Measurements from ENCODE around the gene SLC8A1.

SLC8A1 gene

GRCh38 chr2:40397765-40398164 is 54.1 kb downstream of the SLC8A1 start:
- peaks cover 24% of the 10 kb centered on the region for H3K79me1 ChIP-seq (ENCODE audit: low read length)
- no peak overlapping the region for H3K4me2 ChIP-seq (ENCODE audit: low read length)
- H2AK5ac ChIP-seq (ENCODE audit: low read length) = no peak overlapping the region
- peak overlapping the region; percentile 20 for H2BK120ac ChIP-seq (ENCODE audit: insufficient read depth, low read length, poor library complexity)
- H2BK5ac ChIP-seq (ENCODE audit: low read depth, low read length, poor library complexity) = peak overlapping the region; percentile 8
- H2AFZ ChIP-seq (ENCODE audit: insufficient read depth, low read length, poor library complexity) = no peak overlapping the region
- WGBS (ENCODE audit: extremely low coverage, insufficient coverage, insufficient read length) = no CpG with 5 or more reads among the region's 1 CpG
- DNase-seq = no peak
- no peak overlapping the region for H3K9ac ChIP-seq (ENCODE audit: low read length)
- no peak overlapping the region for H3K4me3 ChIP-seq (ENCODE audit: low read depth, low read length)
- no peak overlapping the region for H3K14ac ChIP-seq (ENCODE audit: low read length)
- no peaks in the 10 kb centered on the region for H3K36me3 ChIP-seq (ENCODE audit: control insufficient read depth in 1 of 2, insufficient read depth in 2 of 2, low read length in 2 of 2)
- H3K27me3 ChIP-seq (ENCODE audit: insufficient read depth, low read length) = no peaks in the 10 kb centered on the region
- no peaks in the 10 kb centered on the region for H3K79me2 ChIP-seq (ENCODE audit: control insufficient read depth, insufficient read depth, low read length, poor library complexity)
- peaks cover 12 to 24% of the 10 kb centered on the region in 2 experiments for H3K4me1 ChIP-seq (ENCODE audit: control insufficient read depth in 1 of 2, insufficient read depth in 2 of 2, low read length in 2 of 2)
- peak overlapping the region; percentile 32 for H2BK12ac ChIP-seq (ENCODE audit: low read length)
- no peak overlapping the region for H4K12ac ChIP-seq (ENCODE audit: low read depth, low read length)
- no peak overlapping the region for H3K23ac ChIP-seq (ENCODE audit: low read length)
- no peak overlapping the region for H4K8ac ChIP-seq (ENCODE audit: low read depth, low read length)
- H3K4ac ChIP-seq (ENCODE audit: low read depth, low read length) = no peak overlapping the region
- peak overlapping the region; percentile 39 for H4K91ac ChIP-seq (ENCODE audit: low read depth, low read length)
- no peak overlapping the region for H3K18ac ChIP-seq (ENCODE audit: low read length)
- no peaks in the 10 kb centered on the region for H3K9me3 ChIP-seq (ENCODE audit: insufficient read depth, low read depth, low read length)
- H3K27ac ChIP-seq (ENCODE audit: low read depth, low read length) = peak overlapping the region; percentile 21

GRCh38 chr2:40396124-40396523 is 55.8 kb downstream of the SLC8A1 start:
- Histone ChIP-seq H4K12ac (ENCODE audit: low read depth, low read length) (no peak overlapping the region), H4K91ac (ENCODE audit: low read depth, low read length) (no peak overlapping the region), H2AFZ (ENCODE audit: insufficient read depth, low read length, poor library complexity) (no peak overlapping the region), H3K36me3 (ENCODE audit: control insufficient read depth in 1 of 2, insufficient read depth in 2 of 2, low read length in 2 of 2) (no peaks in the 10 kb centered on the region), H3K23ac (ENCODE audit: low read length) (no peak overlapping the region), H3K4ac (ENCODE audit: low read depth, low read length) (no peak overlapping the region), H3K27ac (ENCODE audit: low read depth, low read length) (no peak overlapping the region), H3K27me3 (ENCODE audit: insufficient read depth, low read length) (no peaks in the 10 kb centered on the region), H2BK5ac (ENCODE audit: low read depth, low read length, poor library complexity) (no peak overlapping the region), H3K14ac (ENCODE audit: low read length) (no peak overlapping the region), H3K4me1 (ENCODE audit: control insufficient read depth in 1 of 2, insufficient read depth in 2 of 2, low read length in 2 of 2) (peaks cover 12 to 26% of the 10 kb centered on the region in 2 experiments), H3K18ac (ENCODE audit: low read length) (no peak overlapping the region), H3K9me3 (ENCODE audit: insufficient read depth, low read depth, low read length) (no peaks in the 10 kb centered on the region), H3K4me2 (ENCODE audit: low read length) (no peak overlapping the region), H3K4me3 (ENCODE audit: low read depth, low read length) (no peak overlapping the region), H3K79me2 (ENCODE audit: control insufficient read depth, insufficient read depth, low read length, poor library complexity) (no peaks in the 10 kb centered on the region), H2AK5ac (ENCODE audit: low read length) (no peak overlapping the region), H3K79me1 (ENCODE audit: low read length) (peaks cover 19% of the 10 kb centered on the region), H2BK12ac (ENCODE audit: low read length) (no peak overlapping the region), H2BK120ac (ENCODE audit: insufficient read depth, low read length, poor library complexity) (no peak overlapping the region), H3K9ac (ENCODE audit: low read length) (no peak overlapping the region), H4K8ac (ENCODE audit: low read depth, low read length) (no peak overlapping the region)
- WGBS (ENCODE audit: extremely low coverage, insufficient coverage, insufficient read length) = no CpG with 5 or more reads among the region's 2 CpGs
- no peak for DNase-seq

- no peak overlapping the region for H3K18ac ChIP-seq (ENCODE audit: low read length)
- H3K9me3 ChIP-seq (ENCODE audit: insufficient read depth, low read depth, low read length) = no peaks in the 10 kb centered on the region
- no peaks in the 10 kb centered on the region for H3K27me3 ChIP-seq (ENCODE audit: insufficient read depth, low read length)
- H2AFZ ChIP-seq (ENCODE audit: insufficient read depth, low read length, poor library complexity) = no peak overlapping the region
- H3K9ac ChIP-seq (ENCODE audit: low read length) = no peak overlapping the region
- no peak overlapping the region for H3K4me2 ChIP-seq (ENCODE audit: low read length)
- peak overlapping the region; percentile 87 for H4K12ac ChIP-seq (ENCODE audit: low read depth, low read length)
- peak overlapping the region; percentile 87 for H2BK12ac ChIP-seq (ENCODE audit: low read length)
- peaks cover 16% of the 10 kb centered on the region for H3K79me1 ChIP-seq (ENCODE audit: low read length)
- peak overlapping the region; percentile 75 for H3K27ac ChIP-seq (ENCODE audit: low read depth, low read length)
- peak overlapping the region; percentile 66 for H3K14ac ChIP-seq (ENCODE audit: low read length)
- WGBS (ENCODE audit: extremely low coverage, insufficient coverage, insufficient read length) = no CpG with 5 or more reads among the region's 4 CpGs
- no peak overlapping the region for H3K23ac ChIP-seq (ENCODE audit: low read length)
- H2BK5ac ChIP-seq (ENCODE audit: low read depth, low read length, poor library complexity) = peak overlapping the region; percentile 91
- H4K8ac ChIP-seq (ENCODE audit: low read depth, low read length) = peak overlapping the region; percentile 54
- peak overlapping the region; percentile 79 for H3K4ac ChIP-seq (ENCODE audit: low read depth, low read length)
- peak overlapping the region; percentile 80 for H4K91ac ChIP-seq (ENCODE audit: low read depth, low read length)
- peaks cover 7 to 20% of the 10 kb centered on the region in 2 experiments for H3K4me1 ChIP-seq (ENCODE audit: control insufficient read depth in 1 of 2, insufficient read depth in 2 of 2, low read length in 2 of 2)
- no peak overlapping the region for H3K4me3 ChIP-seq (ENCODE audit: low read depth, low read length)
- peak overlapping the region; percentile 96 for H2BK120ac ChIP-seq (ENCODE audit: insufficient read depth, low read length, poor library complexity)
- DNase-seq = peak; percentile 66 to 88
- no peaks in the 10 kb centered on the region for H3K36me3 ChIP-seq (ENCODE audit: control insufficient read depth in 1 of 2, insufficient read depth in 2 of 2, low read length in 2 of 2)
- H3K79me2 ChIP-seq (ENCODE audit: control insufficient read depth, insufficient read depth, low read length, poor library complexity) = no peaks in the 10 kb centered on the region
- H2AK5ac ChIP-seq (ENCODE audit: low read length) = no peak overlapping the region
Measured at GRCh38 chr2:40395169-40396073, 56.5 kb downstream of the SLC8A1 start.

- H3K27ac ChIP-seq (ENCODE audit: low read depth, low read length) = peak overlapping the region; percentile 93
- H2AFZ ChIP-seq (ENCODE audit: insufficient read depth, low read length, poor library complexity) = no peak overlapping the region
- H3K14ac ChIP-seq (ENCODE audit: low read length) = no peak overlapping the region
- no peaks in the 10 kb centered on the region for H3K79me2 ChIP-seq (ENCODE audit: control insufficient read depth, insufficient read depth, low read length, poor library complexity)
- H3K4me3 ChIP-seq (ENCODE audit: low read depth, low read length) = no peak overlapping the region
- H3K36me3 ChIP-seq (ENCODE audit: control insufficient read depth in 1 of 2, insufficient read depth in 2 of 2, low read length in 2 of 2) = no peaks in the 10 kb centered on the region
- H3K9ac ChIP-seq (ENCODE audit: low read length) = no peak overlapping the region
- peaks cover 7 to 19% of the 10 kb centered on the region in 2 experiments for H3K4me1 ChIP-seq (ENCODE audit: control insufficient read depth in 1 of 2, insufficient read depth in 2 of 2, low read length in 2 of 2)
- no peaks in the 10 kb centered on the region for H3K9me3 ChIP-seq (ENCODE audit: insufficient read depth, low read depth, low read length)
- H3K4me2 ChIP-seq (ENCODE audit: low read length) = no peak overlapping the region
- H3K27me3 ChIP-seq (ENCODE audit: insufficient read depth, low read length) = no peaks in the 10 kb centered on the region
- no peak overlapping the region for H3K23ac ChIP-seq (ENCODE audit: low read length)
- peaks cover 15% of the 10 kb centered on the region for H3K79me1 ChIP-seq (ENCODE audit: low read length)
- no CpG with 5 or more reads among the region's 1 CpG for WGBS (ENCODE audit: extremely low coverage, insufficient coverage, insufficient read length)
- H2BK12ac ChIP-seq (ENCODE audit: low read length) = no peak overlapping the region
- H2BK5ac ChIP-seq (ENCODE audit: low read depth, low read length, poor library complexity) = peak overlapping the region; percentile 82
- H4K8ac ChIP-seq (ENCODE audit: low read depth, low read length) = peak overlapping the region; percentile 35
- H2BK120ac ChIP-seq (ENCODE audit: insufficient read depth, low read length, poor library complexity) = no peak overlapping the region
- H4K12ac ChIP-seq (ENCODE audit: low read depth, low read length) = no peak overlapping the region
- no peak overlapping the region for H4K91ac ChIP-seq (ENCODE audit: low read depth, low read length)
- DNase-seq = no peak
- no peak overlapping the region for H3K4ac ChIP-seq (ENCODE audit: low read depth, low read length)
- H2AK5ac ChIP-seq (ENCODE audit: low read length) = no peak overlapping the region
- no peak overlapping the region for H3K18ac ChIP-seq (ENCODE audit: low read length)
Measured at GRCh38 chr2:40394597-40394996, 57.3 kb downstream of the SLC8A1 start.
